Endothelial cell of umbilical vein (primary cell): ENCODE data around the gene MTG2. TPM values are rescaled to one million over a fixed set of nuclear protein-coding genes. Genes with fewer than 3 reads are reported as not detected.

Experiments used
- BruUV-seq: library from RNA; stranded (reverse); fragments of 400-500 nt; replicated peaks from 2 replicates; lab custom pipeline; 2021; lab: Mats Ljungman, UMichigan
- CTCF ChIA-PET: fragments of 300-600, 350-600 bp; sonication (Branson Sonifier 250); formaldehyde crosslinking; loops from one replicate; lab custom pipeline; 2021; ENCODE audit warnings: antibody characterized with exemption, inconsistent platforms; lab: Charles Lee
- POLR2A ChIA-PET: fragments of 300-600, 350-600 bp; sonication (Branson Sonifier 250); formaldehyde crosslinking; loops from one replicate; lab custom pipeline; 2021; ENCODE audit warnings: antibody characterized with exemption, inconsistent platforms; lab: Charles Lee
- DNase-seq: peaks from one replicate; pipeline ENCODE4 v3.0.0-alpha.2; 2011; ENCODE audit warnings: low read depth, low spot score
- FAIRE-seq: peaks from 2 replicates; lab custom pipeline; 2011; peaks lifted over from hg19 to GRCh38; lab: Jason Lieb, UNC
- H2AFZ ChIP-seq: 2 replicates; pipeline ENCODE4 v1.6.0; 2012; ENCODE audit warnings: low read depth, low read length, control low read depth, inconsistent platforms
- H3K27ac ChIP-seq: 2 replicates; pipeline ENCODE4 v1.5.1; 2011; ENCODE audit warnings: low read depth, mild to moderate bottlenecking, control low read depth, low read length, moderate library complexity; ENCODE audit not compliant: insufficient read depth
- H3K27me3 ChIP-seq, 2 experiments: 2 replicates each; pipeline versions ENCODE4 v1.6.0 to v1.6.1; 2011; ENCODE audit warnings: low read length in 2 of 2, mixed read lengths in 1 of 2; ENCODE audit not compliant: control insufficient read depth in 2 of 2, insufficient read depth in 2 of 2
- H3K36me3 ChIP-seq, 2 experiments: 2 replicates in 1 of 2; 3 replicates in 1 of 2; pipeline ENCODE4 v1.5.1; 2011; ENCODE audit warnings: low read length in 2 of 2, mild to moderate bottlenecking in 1 of 2, moderate library complexity in 1 of 2; ENCODE audit not compliant: control insufficient read depth in 2 of 2, insufficient read depth in 2 of 2; ENCODE audit errors: extremely low read depth in 1 of 2
- H3K4me1 ChIP-seq: 3 replicates; pipeline ENCODE4 v1.5.1; 2011; ENCODE audit warnings: mild to moderate bottlenecking, low read length; ENCODE audit not compliant: control insufficient read depth, insufficient read depth; ENCODE audit errors: extremely low read depth
- H3K4me2 ChIP-seq: 2 replicates; pipeline ENCODE4 v1.6.1; 2011; ENCODE audit warnings: low read length, control low read depth, mixed read lengths; ENCODE audit not compliant: insufficient read depth
- H3K4me3 ChIP-seq, 3 experiments: fragments of 200-600 bp in 1 of 3; sonication (generic), shearing (Covaris generic) in 1 of 3; replicated peaks in 1 of 3; 2 replicates each; pipeline ENCODE4 v1.5.1; 2011 to 2016; ENCODE audit warnings: control low read depth in 3 of 3, low read length in 3 of 3, mild to moderate bottlenecking in 2 of 3, inconsistent platforms in 1 of 3, low read depth in 1 of 3, moderate library complexity in 1 of 3; ENCODE audit not compliant: insufficient read depth in 1 of 3
- H3K79me2 ChIP-seq: 2 replicates; pipeline ENCODE4 v1.6.0; 2012; ENCODE audit warnings: low read length, inconsistent platforms; ENCODE audit not compliant: control insufficient read depth, insufficient read depth
- H3K9ac ChIP-seq: replicated peaks from 2 replicates; pipeline ENCODE3; 2011; ENCODE audit warnings: low read length, control low read depth; ENCODE audit not compliant: insufficient read depth; ENCODE audit errors: extremely low read depth
- H3K9me1 ChIP-seq: replicated peaks from 3 replicates; pipeline ENCODE4 v1.6.0; 2011; ENCODE audit warnings: mild to moderate bottlenecking, low read length; ENCODE audit not compliant: control insufficient read depth, insufficient read depth; ENCODE audit errors: extremely low read depth
- H3K9me3 ChIP-seq: replicated peaks from 2 replicates; pipeline ENCODE4 v1.5.1; 2012; ENCODE audit warnings: low read length, inconsistent platforms; ENCODE audit not compliant: control insufficient read depth, insufficient read depth
- H4K20me1 ChIP-seq: replicated peaks from 2 replicates; pipeline ENCODE3; 2011; ENCODE audit warnings: mild to moderate bottlenecking, low read length; ENCODE audit not compliant: control insufficient read depth, insufficient read depth; ENCODE audit errors: extremely low read depth
- CTCF ChIP-seq, 2 donors: IDR thresholded peaks; 1 replicate in 1 of 2; 2 replicates in 1 of 2; pipeline ENCODE4 v1.5.1; 2011; ENCODE audit warnings: low read length in 2 of 2, mild to moderate bottlenecking in 2 of 2, moderate library complexity in 2 of 2, control low read depth in 1 of 2, inconsistent platforms in 1 of 2, low read depth in 1 of 2; ENCODE audit not compliant: insufficient read depth in 1 of 2; ENCODE audit errors: extremely low read depth in 1 of 2
- EZH2 ChIP-seq: IDR thresholded peaks from 2 replicates; pipeline ENCODE4 v1.6.1; 2012; ENCODE audit warnings: borderline replicate concordance, low read depth, mild to moderate bottlenecking, moderate library complexity, low read length, inconsistent platforms; ENCODE audit not compliant: severe bottlenecking
- FOS ChIP-seq: IDR thresholded peaks from 2 replicates; pipeline ENCODE4 v1.6.1; 2011; ENCODE audit warnings: mild to moderate bottlenecking, low read length, moderate library complexity, borderline replicate concordance; ENCODE audit not compliant: insufficient read depth
- GATA2 ChIP-seq: IDR thresholded peaks from 2 replicates; pipeline ENCODE4 v1.7.0; 2011; ENCODE audit warnings: low read depth, mild to moderate bottlenecking, moderate library complexity, mixed read lengths, low read length; ENCODE audit not compliant: insufficient read length, insufficient read depth
- JUN ChIP-seq: IDR thresholded peaks from 2 replicates; pipeline ENCODE4 v1.6.1; 2011; ENCODE audit warnings: borderline replicate concordance, low read depth; ENCODE audit not compliant: insufficient read length, insufficient read depth
- MAX ChIP-seq: IDR thresholded peaks from 2 replicates; pipeline ENCODE4 v1.6.1; 2011; ENCODE audit not compliant: insufficient read depth, insufficient read length
- MYC ChIP-seq: IDR thresholded peaks from one replicate; pipeline ENCODE4 v1.6.1; 2011; ENCODE audit warnings: mild to moderate bottlenecking, low read depth, low read length
- POLR2A ChIP-seq: IDR thresholded peaks from 2 replicates; pipeline ENCODE4 v1.6.1; 2012; ENCODE audit warnings: low read depth, mild to moderate bottlenecking, control low read depth, low read length
- POLR2AphosphoS5 ChIP-seq: IDR thresholded peaks from 2 replicates; pipeline ENCODE4 v1.6.1; 2012; ENCODE audit warnings: low read depth, mild to moderate bottlenecking, control low read depth, low read length, moderate library complexity; ENCODE audit not compliant: insufficient read depth
- dilution Hi-C: fragments of 300-500 bp; cut with MboI; formaldehyde crosslinking; loops from one replicate; pipeline ENCODE4 v1.15.0; 2019; ENCODE audit warnings: low sequenced_read_pairs; ENCODE audit not compliant: extremely low pct_ligation_motif_present
- intact Hi-C: fragments of 100-400 bp; cut with micrococcal nuclease; formaldehyde crosslinking; loops from one replicate; pipeline ENCODE4 v1.10.0; 2022
- polyA plus RNA-seq, 4 experiments: library from polyadenylated mRNA; depleted of rRNA in 3 of 4; stranded (reverse) in 3 of 4; unstranded in 1 of 4; fragments of >200 nt; gene quantifications; 2 replicates each; pipeline versions ENCODE4 v1.2.1 to v1.2.3, GENCODE V29; 2011 to 2012; ENCODE audit warnings: missing spikeins in 1 of 4
- total RNA-seq: library from RNA; stranded (reverse); gene quantifications from 2 replicates; pipeline ENCODE4 v1.2.3, GENCODE V29; 2021

Gene MTG2
- total and polyA plus RNA-seq, 2 donors (not counting 3 experiments of a cell fraction or from before 2014, with no cell fraction given) = 19.9 to 31.6 TPM

GRCh38 chr20:62196286-62196685 lies 13.5 kb downstream of the MTG2 start:
- CTCF ChIA-PET = no interaction called here
- DNase-seq = no peak
- Histone ChIP-seq H4K20me1 (no peaks in the 10 kb centered on the region), H3K4me2 (no peak overlapping the region), H3K4me3 (no peak overlapping the region), H3K36me3 (peaks cover 0 to 23% of the 10 kb centered on the region in 2 experiments), H2AFZ (no peak overlapping the region), H3K9me1 (no peaks in the 10 kb centered on the region), H3K9me3 (no peaks in the 10 kb centered on the region), H3K27ac (no peak overlapping the region), H3K4me1 (no peaks in the 10 kb centered on the region), H3K9ac (no peak overlapping the region), H3K27me3 (no peaks in the 10 kb centered on the region), H3K79me2 (no peaks in the 10 kb centered on the region)
- TF ChIP-seq MYC (no peak), FOS (no peak), POLR2A (no peak), GATA2 (no peak), POLR2AphosphoS5 (no peak), JUN (no peak), MAX (no peak), CTCF (IDR thresholded peaks at IDR 0.05; ENCODE audit: extremely low read depth in 1 of 2, insufficient read depth in 1 of 2, low read depth in 1 of 2, low read length in 2 of 2) (no peak), EZH2 (no peak)
- POLR2A ChIA-PET = no interaction called here
- FAIRE-seq = no peak
- intact Hi-C loops (no loop called here), dilution Hi-C loops (no loop called here)
- BruUV-seq = no TSS peak
